ENCODE data around the gene NUDT4B.
"Not testable (repeated sequence)": the region's sequence is repeated elsewhere in the genome, so short reads cannot be mapped to it uniquely, and the experiment has no call there.

GRCh38 chr1:148768541-148768940, 20.0 kb downstream of the NUDT4B start:
- not testable (repeated sequence) for TF ChIP-seq CTCF (IDR thresholded peaks at IDR 0.05); NRF1 (IDR thresholded peaks at IDR 0.05; ENCODE audit: low read depth, low read length); EP300 (IDR thresholded peaks at IDR 0.05; ENCODE audit: borderline replicate concordance in 1 of 2, low read depth in 1 of 2, low read length in 1 of 2); USF2 (IDR thresholded peaks at IDR 0.05; ENCODE audit: borderline replicate concordance, low read depth, low read length); POLR2AphosphoS5 (IDR thresholded peaks at IDR 0.05; ENCODE audit: low read depth, low read length); CHD2 (IDR thresholded peaks at IDR 0.05; ENCODE audit: low read length, partially characterized antibody); RAD21 (IDR thresholded peaks at IDR 0.05; ENCODE audit: low read length); EZH2phosphoT487 (IDR thresholded peaks at IDR 0.05; ENCODE audit: borderline replicate concordance, low read depth); TAF1 (IDR thresholded peaks at IDR 0.05; ENCODE audit: borderline replicate concordance, low read depth, low read length); GATA2 (CRISPR knock-in tag; IDR thresholded peaks at IDR 0.05)
- TF ChIP-seq, protein P1, sequence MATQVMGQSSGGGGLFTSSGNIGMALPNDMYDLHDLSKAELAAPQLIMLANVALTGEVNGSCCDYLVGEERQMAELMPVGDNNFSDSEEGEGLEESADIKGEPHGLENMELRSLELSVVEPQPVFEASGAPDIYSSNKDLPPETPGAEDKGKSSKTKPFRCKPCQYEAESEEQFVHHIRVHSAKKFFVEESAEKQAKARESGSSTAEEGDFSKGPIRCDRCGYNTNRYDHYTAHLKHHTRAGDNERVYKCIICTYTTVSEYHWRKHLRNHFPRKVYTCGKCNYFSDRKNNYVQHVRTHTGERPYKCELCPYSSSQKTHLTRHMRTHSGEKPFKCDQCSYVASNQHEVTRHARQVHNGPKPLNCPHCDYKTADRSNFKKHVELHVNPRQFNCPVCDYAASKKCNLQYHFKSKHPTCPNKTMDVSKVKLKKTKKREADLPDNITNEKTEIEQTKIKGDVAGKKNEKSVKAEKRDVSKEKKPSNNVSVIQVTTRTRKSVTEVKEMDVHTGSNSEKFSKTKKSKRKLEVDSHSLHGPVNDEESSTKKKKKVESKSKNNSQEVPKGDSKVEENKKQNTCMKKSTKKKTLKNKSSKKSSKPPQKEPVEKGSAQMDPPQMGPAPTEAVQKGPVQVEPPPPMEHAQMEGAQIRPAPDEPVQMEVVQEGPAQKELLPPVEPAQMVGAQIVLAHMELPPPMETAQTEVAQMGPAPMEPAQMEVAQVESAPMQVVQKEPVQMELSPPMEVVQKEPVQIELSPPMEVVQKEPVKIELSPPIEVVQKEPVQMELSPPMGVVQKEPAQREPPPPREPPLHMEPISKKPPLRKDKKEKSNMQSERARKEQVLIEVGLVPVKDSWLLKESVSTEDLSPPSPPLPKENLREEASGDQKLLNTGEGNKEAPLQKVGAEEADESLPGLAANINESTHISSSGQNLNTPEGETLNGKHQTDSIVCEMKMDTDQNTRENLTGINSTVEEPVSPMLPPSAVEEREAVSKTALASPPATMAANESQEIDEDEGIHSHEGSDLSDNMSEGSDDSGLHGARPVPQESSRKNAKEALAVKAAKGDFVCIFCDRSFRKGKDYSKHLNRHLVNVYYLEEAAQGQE (IDR thresholded peaks at IDR 0.05; ENCODE audit: low read depth, low read length): not testable (repeated sequence)
